PC-3 (cell line): ENCODE results near the gene ADARB2. TPM values are rescaled to one million over a fixed set of nuclear protein-coding genes. Genes with fewer than 3 reads are reported as not detected.

Experiments
- ATAC-seq: fragments of 200-7000 bp; cut with Tn5 transposase; 2 replicates; pipeline ENCODE4 v1.9.1; 2020; ENCODE audit warnings: mild to moderate bottlenecking, moderate library complexity
- BruUV-seq: library from RNA; stranded (reverse); fragments of 400-500 nt; replicated peaks from 2 replicates; lab custom pipeline; 2021; lab: Mats Ljungman, UMichigan
- CTCF ChIA-PET: fragments of 300-600 bp; sonication (Branson Sonifier 250); formaldehyde crosslinking; loops from one replicate; lab custom pipeline; 2022; ENCODE audit warnings: antibody characterized with exemption; lab: Charles Lee
- POLR2A ChIA-PET: fragments of 300-600 bp; sonication (Branson Sonifier 250); formaldehyde crosslinking; loops from one replicate; lab custom pipeline; 2022; ENCODE audit warnings: antibody characterized with exemption; ENCODE audit not compliant: unreplicated experiment; lab: Charles Lee
- DNase-seq: peaks from one replicate; pipeline ENCODE4 v3.0.0-alpha.2; 2015
- H2AFZ ChIP-seq: fragments of 300-600 bp; sonication (generic); 2 replicates; pipeline ENCODE4 v1.6.0; 2016; ENCODE audit warnings: antibody characterized with exemption, low read length
- H3F3A ChIP-seq: fragments of 300-600 bp; sonication (generic); one replicate; pipeline ENCODE4 v1.6.0; 2017; ENCODE audit warnings: antibody characterized with exemption, low read length, control low read depth, mild to moderate bottlenecking; ENCODE audit not compliant: unreplicated experiment
- H3K27ac ChIP-seq: fragments of 300-600 bp; sonication (generic); 2 replicates; pipeline ENCODE4 v1.5.1; 2016; ENCODE audit warnings: mild to moderate bottlenecking, low read length
- H3K27me3 ChIP-seq: fragments of 300-600 bp; sonication (generic); 2 replicates; pipeline ENCODE4 v1.6.1; 2016; ENCODE audit warnings: low read length, mixed read lengths
- H3K36me3 ChIP-seq: fragments of 300-600 bp; sonication (generic); 2 replicates; pipeline ENCODE4 v1.6.1; 2016; ENCODE audit warnings: low read depth, mixed run types, low read length, mixed read lengths
- H3K4me1 ChIP-seq: fragments of 300-600 bp; sonication (generic); 2 replicates; pipeline ENCODE4 v1.5.1; 2016; ENCODE audit warnings: low read length; ENCODE audit not compliant: insufficient read depth
- H3K4me2 ChIP-seq: fragments of 300-600 bp; sonication (generic); 2 replicates; pipeline ENCODE4 v1.6.0; 2016; ENCODE audit warnings: low read length
- H3K4me3 ChIP-seq: fragments of 300-600 bp; sonication (generic); 2 replicates; pipeline ENCODE4 v1.5.1; 2016; ENCODE audit warnings: mild to moderate bottlenecking, low read length, mixed read lengths
- H3K79me2 ChIP-seq: fragments of 300-600 bp; sonication (generic); 2 replicates; pipeline ENCODE4 v1.6.1; 2017; ENCODE audit warnings: low read length, mixed read lengths
- H3K9ac ChIP-seq: fragments of 300-600 bp; sonication (generic); 2 replicates; pipeline ENCODE4 v1.6.0; 2016; ENCODE audit warnings: mild to moderate bottlenecking, low read length
- H3K9me2 ChIP-seq: fragments of 300-600 bp; sonication (generic); replicated peaks from 2 replicates; pipeline ENCODE4 v1.6.1; 2016; ENCODE audit warnings: mixed run types, low read length, mixed read lengths
- H3K9me3 ChIP-seq: fragments of 300-600 bp; sonication (generic); 2 replicates; pipeline ENCODE4 v1.6.1; 2016; ENCODE audit warnings: low read length, mixed read lengths
- H4K20me1 ChIP-seq: fragments of 300-600 bp; sonication (generic); 2 replicates; pipeline ENCODE4 v1.6.1; 2016; ENCODE audit warnings: low read length, mixed read lengths
- EZH2 ChIP-seq: fragments of 300-600 bp; sonication (generic); IDR thresholded peaks from one replicate; pipeline ENCODE4 v1.6.1; 2017; ENCODE audit warnings: antibody characterized with exemption, mild to moderate bottlenecking, low read length; ENCODE audit not compliant: unreplicated experiment
- EZH2phosphoT487 ChIP-seq: fragments of 300-600 bp; sonication (generic); IDR thresholded peaks from 2 replicates; pipeline ENCODE4 v1.6.1; 2018; ENCODE audit warnings: mild to moderate bottlenecking, antibody characterized with exemption, low read length, borderline replicate concordance
- intact Hi-C: fragments of 100-400 bp; cut with micrococcal nuclease; formaldehyde crosslinking; loops from 2 replicates; pipeline ENCODE4 v1.9.0; 2023
- total RNA-seq: library from RNA; depleted of rRNA; stranded (reverse); fragments of >200 nt; gene quantifications from 2 replicates; pipeline ENCODE4 v1.2.3, GENCODE V29; 2014
- TF ChIP-seq, protein P1 (sequence below): fragments of 300-600 bp; sonication (generic); conservative IDR thresholded peaks from 2 replicates; pipeline ENCODE4 v1.5.1; 2017; ENCODE audit warnings: antibody characterized with exemption, low read depth, mild to moderate bottlenecking, low read length

Gene ADARB2
- total RNA-seq, 1 experiment from 2014 or later = not detected

DNA sequence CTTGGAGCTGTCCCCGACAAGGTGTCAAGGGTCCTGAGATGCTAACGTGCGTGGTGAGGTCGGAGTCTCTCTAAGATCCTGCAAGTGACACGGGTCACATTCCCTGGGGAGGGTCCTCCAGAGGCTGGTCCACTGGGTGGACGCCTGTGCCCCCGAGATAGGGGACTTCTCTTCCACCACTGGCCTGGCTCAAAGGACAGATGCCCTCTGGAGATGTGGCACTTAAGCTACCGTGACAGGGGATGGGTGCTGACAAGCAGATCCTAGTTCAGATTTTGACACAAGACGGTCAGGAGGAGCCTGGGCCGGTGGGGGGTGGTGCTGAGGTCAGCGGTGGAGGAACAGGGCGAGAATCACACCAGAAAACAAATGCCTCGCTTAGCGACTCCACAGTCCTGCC, 178.0 kb downstream of the ADARB2 start:
- DNase-seq = no peak

GRCh38 chr10:1558906-1559305, 178.4 kb downstream of the ADARB2 start:
- TF ChIP-seq EZH2 = no peak
- TF ChIP-seq, protein P1, sequence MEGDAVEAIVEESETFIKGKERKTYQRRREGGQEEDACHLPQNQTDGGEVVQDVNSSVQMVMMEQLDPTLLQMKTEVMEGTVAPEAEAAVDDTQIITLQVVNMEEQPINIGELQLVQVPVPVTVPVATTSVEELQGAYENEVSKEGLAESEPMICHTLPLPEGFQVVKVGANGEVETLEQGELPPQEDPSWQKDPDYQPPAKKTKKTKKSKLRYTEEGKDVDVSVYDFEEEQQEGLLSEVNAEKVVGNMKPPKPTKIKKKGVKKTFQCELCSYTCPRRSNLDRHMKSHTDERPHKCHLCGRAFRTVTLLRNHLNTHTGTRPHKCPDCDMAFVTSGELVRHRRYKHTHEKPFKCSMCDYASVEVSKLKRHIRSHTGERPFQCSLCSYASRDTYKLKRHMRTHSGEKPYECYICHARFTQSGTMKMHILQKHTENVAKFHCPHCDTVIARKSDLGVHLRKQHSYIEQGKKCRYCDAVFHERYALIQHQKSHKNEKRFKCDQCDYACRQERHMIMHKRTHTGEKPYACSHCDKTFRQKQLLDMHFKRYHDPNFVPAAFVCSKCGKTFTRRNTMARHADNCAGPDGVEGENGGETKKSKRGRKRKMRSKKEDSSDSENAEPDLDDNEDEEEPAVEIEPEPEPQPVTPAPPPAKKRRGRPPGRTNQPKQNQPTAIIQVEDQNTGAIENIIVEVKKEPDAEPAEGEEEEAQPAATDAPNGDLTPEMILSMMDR = no peak
- TF ChIP-seq EZH2phosphoT487 = no peak
- H2AFZ ChIP-seq = no peak overlapping the region
- H3F3A ChIP-seq = no peaks in the 10 kb centered on the region
- H3K27me3 ChIP-seq = no peaks in the 10 kb centered on the region
- no peak overlapping the region for H3K4me3 ChIP-seq
- H3K4me1 ChIP-seq = no peaks in the 10 kb centered on the region
- H3K9ac ChIP-seq = no peak overlapping the region
- no peaks in the 10 kb centered on the region for H3K36me3 ChIP-seq
- no peaks in the 10 kb centered on the region for H3K79me2 ChIP-seq
- BruUV-seq = no TSS peak
- no peaks in the 10 kb centered on the region for H4K20me1 ChIP-seq
- ChIA-PET CTCF (no interaction called here), POLR2A (no interaction called here)
- intact Hi-C loops = no loop called here
- no peaks in the 10 kb centered on the region for H3K9me3 ChIP-seq
- no peaks in the 10 kb centered on the region for H3K9me2 ChIP-seq
- no peak overlapping the region for H3K4me2 ChIP-seq
- ATAC-seq = no peak
- no peak overlapping the region for H3K27ac ChIP-seq
- DNase-seq = no peak

More for the DNA sequence above, 178.0 kb downstream of the ADARB2 start:
- Histone ChIP-seq H3K9ac (no peak overlapping the region), H3K9me3 (no peaks in the 10 kb centered on the region), H3K4me2 (no peak overlapping the region), H3K27me3 (no peaks in the 10 kb centered on the region), H3K9me2 (no peaks in the 10 kb centered on the region), H3F3A (no peaks in the 10 kb centered on the region), H3K27ac (no peak overlapping the region), H3K36me3 (no peaks in the 10 kb centered on the region), H2AFZ (no peak overlapping the region), H3K79me2 (no peaks in the 10 kb centered on the region), H4K20me1 (no peaks in the 10 kb centered on the region), H3K4me1 (no peaks in the 10 kb centered on the region), H3K4me3 (no peak overlapping the region)
- ChIA-PET POLR2A (no interaction called here), CTCF (no interaction called here)
- TF ChIP-seq, protein P1 = no peak
- TF ChIP-seq EZH2 (no peak), EZH2phosphoT487 (no peak)
- intact Hi-C loops = no loop called here
- ATAC-seq = no peak
- no TSS peak for BruUV-seq

- TF ChIP-seq EZH2phosphoT487 (no peak), EZH2 (no peak)
- TF ChIP-seq, protein P1 = no peak
- no peak overlapping the region for H3K9ac ChIP-seq
- DNase-seq (no peak), ATAC-seq (no peak)
- ChIA-PET CTCF (no interaction called here), POLR2A (no interaction called here)
- no peaks in the 10 kb centered on the region for H3K9me3 ChIP-seq
- no peak overlapping the region for H2AFZ ChIP-seq
- H3K9me2 ChIP-seq = no peaks in the 10 kb centered on the region
- H3K4me2 ChIP-seq = no peak overlapping the region
- intact Hi-C loops = no loop called here
- no peak overlapping the region for H3K27ac ChIP-seq
- H3F3A ChIP-seq = no peaks in the 10 kb centered on the region
- no TSS peak for BruUV-seq
- no peaks in the 10 kb centered on the region for H4K20me1 ChIP-seq
- no peaks in the 10 kb centered on the region for H3K4me1 ChIP-seq
- H3K4me3 ChIP-seq = no peak overlapping the region
- H3K27me3 ChIP-seq = no peaks in the 10 kb centered on the region
- H3K79me2 ChIP-seq = no peaks in the 10 kb centered on the region
- H3K36me3 ChIP-seq = no peaks in the 10 kb centered on the region
Observed at GRCh38 chr10:1557081-1557480, 180.2 kb downstream of the ADARB2 start.
